HG03139 (cell line): ENCODE data around the gene MAGEB4.

Experiments
- ATAC-seq: cut with Tn5 transposase; IDR thresholded peaks from one replicate; pipeline ENCODE4 v1.9.1; 2021; ENCODE audit not compliant: unreplicated experiment

MAGEB4 gene

GRCh38 chrX:30283456-30284200 is 41.8 kb downstream of the MAGEB4 start:
- ATAC-seq: no peak
